Measurements from ENCODE around the gene DPH3. TPM values are rescaled to one million over a fixed set of nuclear protein-coding genes. Genes with fewer than 3 reads are reported as not detected.

Gene DPH3
- total RNA-seq, 1 donor from 2014 or later = 61.5 TPM

GRCh38 chr3:16280671-16281070 lies 15.9 kb upstream of the DPH3 start:
- H3K79me2 ChIP-seq (ENCODE audit: insufficient read depth, low read length) = no peaks in the 10 kb centered on the region

GRCh38 chr3:16279010-16279801 lies 14.5 kb upstream of the DPH3 start:
- H3K36me3 ChIP-seq (ENCODE audit: insufficient read depth, low read length) = no peaks in the 10 kb centered on the region
- Mint-ChIP-seq H3K36me3 (ENCODE audit: low read depth, unreplicated experiment) (no peaks in the 10 kb centered on the region), H3K4me3 (ENCODE audit: unreplicated experiment) (no peak overlapping the region), H3K9me3 (ENCODE audit: unreplicated experiment) (no peaks in the 10 kb centered on the region), H3K4me1 (ENCODE audit: low read depth, unreplicated experiment) (peaks cover 2% of the 10 kb centered on the region), H3K27ac (ENCODE audit: unreplicated experiment) (no peak overlapping the region), H3K27me3 (ENCODE audit: low read depth, unreplicated experiment) (no peaks in the 10 kb centered on the region)
- no peak overlapping the region for H3K4me3 ChIP-seq (ENCODE audit: insufficient read depth, low read depth, low read length)
- no peaks in the 10 kb centered on the region for H3K79me2 ChIP-seq (ENCODE audit: insufficient read depth, low read length)
- no peak overlapping the region for H3K9ac ChIP-seq (ENCODE audit: low read length)
- no peak overlapping the region for H3K27ac ChIP-seq (ENCODE audit: low read depth, low read length)
- no peaks in the 10 kb centered on the region for H3K4me1 ChIP-seq (ENCODE audit: insufficient read depth, low read length)
- no peaks in the 10 kb centered on the region for H4K20me1 ChIP-seq (ENCODE audit: insufficient read depth, low read length)
- no peak overlapping the region for H2AFZ ChIP-seq (ENCODE audit: low read depth, low read length)
- no peaks in the 10 kb centered on the region for H3K27me3 ChIP-seq (ENCODE audit: insufficient read depth, low read length)
- no peaks in the 10 kb centered on the region for H3K9me3 ChIP-seq (ENCODE audit: insufficient read depth, low read depth, low read length)
- DNase-seq (ENCODE audit: low read depth) (no peak), FAIRE-seq (no peak)
- H3K4me2 ChIP-seq (ENCODE audit: low read length) = no peak overlapping the region
- TF ChIP-seq EZH2 (IDR thresholded peaks at IDR 0.05; ENCODE audit: insufficient read depth, low read length) (no peak), CTCF (IDR thresholded peaks at IDR 0.05; ENCODE audit: insufficient read depth, low read depth, low read length) (no peak)

More at GRCh38 chr3:16280671-16281070, 15.9 kb upstream of the DPH3 start:
- H3K27ac ChIP-seq (ENCODE audit: low read depth, low read length) = no peak overlapping the region
- H3K4me2 ChIP-seq (ENCODE audit: low read length) = no peak overlapping the region
- no peaks in the 10 kb centered on the region for H3K36me3 Mint-ChIP-seq (ENCODE audit: low read depth, unreplicated experiment)
- FAIRE-seq = no peak
- H3K9me3 ChIP-seq (ENCODE audit: insufficient read depth, low read depth, low read length) = no peaks in the 10 kb centered on the region
- H2AFZ ChIP-seq (ENCODE audit: low read depth, low read length) = no peak overlapping the region
- no peaks in the 10 kb centered on the region for H3K4me1 ChIP-seq (ENCODE audit: insufficient read depth, low read length)
- H3K27me3 Mint-ChIP-seq (ENCODE audit: low read depth, unreplicated experiment) = no peaks in the 10 kb centered on the region
- no peak overlapping the region for H3K9ac ChIP-seq (ENCODE audit: low read length)
- no peak overlapping the region for H3K4me3 Mint-ChIP-seq (ENCODE audit: unreplicated experiment)
- H3K4me3 ChIP-seq (ENCODE audit: insufficient read depth, low read depth, low read length) = no peak overlapping the region
- no peaks in the 10 kb centered on the region for H3K27me3 ChIP-seq (ENCODE audit: insufficient read depth, low read length)
- DNase-seq (ENCODE audit: low read depth) = no peak
- peaks cover 2% of the 10 kb centered on the region for H3K4me1 Mint-ChIP-seq (ENCODE audit: low read depth, unreplicated experiment)
- H3K36me3 ChIP-seq (ENCODE audit: insufficient read depth, low read length) = no peaks in the 10 kb centered on the region
- no peak for TF ChIP-seq EZH2 (IDR thresholded peaks at IDR 0.05; ENCODE audit: insufficient read depth, low read length)
- no peaks in the 10 kb centered on the region for H4K20me1 ChIP-seq (ENCODE audit: insufficient read depth, low read length)
- no peak overlapping the region for H3K27ac Mint-ChIP-seq (ENCODE audit: unreplicated experiment)
- no peaks in the 10 kb centered on the region for H3K9me3 Mint-ChIP-seq (ENCODE audit: unreplicated experiment)

- Histone ChIP-seq H3K36me3 (ENCODE audit: insufficient read depth, low read length) (no peaks in the 10 kb centered on the region), H3K27me3 (ENCODE audit: insufficient read depth, low read length) (no peaks in the 10 kb centered on the region), H3K9ac (ENCODE audit: low read length) (no peak overlapping the region), H3K4me2 (ENCODE audit: low read length) (no peak overlapping the region), H3K4me3 (ENCODE audit: insufficient read depth, low read depth, low read length) (no peak overlapping the region), H3K79me2 (ENCODE audit: insufficient read depth, low read length) (no peaks in the 10 kb centered on the region), H3K9me3 (ENCODE audit: insufficient read depth, low read depth, low read length) (no peaks in the 10 kb centered on the region), H3K27ac (ENCODE audit: low read depth, low read length) (no peak overlapping the region), H2AFZ (ENCODE audit: low read depth, low read length) (no peak overlapping the region), H3K4me1 (ENCODE audit: insufficient read depth, low read length) (no peaks in the 10 kb centered on the region), H4K20me1 (ENCODE audit: insufficient read depth, low read length) (no peaks in the 10 kb centered on the region)
- no peaks in the 10 kb centered on the region for H3K9me3 Mint-ChIP-seq (ENCODE audit: unreplicated experiment)
- H3K4me3 Mint-ChIP-seq (ENCODE audit: unreplicated experiment) = no peak overlapping the region
- H3K4me1 Mint-ChIP-seq (ENCODE audit: low read depth, unreplicated experiment) = peaks cover 2% of the 10 kb centered on the region
- H3K27me3 Mint-ChIP-seq (ENCODE audit: low read depth, unreplicated experiment) = no peaks in the 10 kb centered on the region
- TF ChIP-seq EZH2 (IDR thresholded peaks at IDR 0.05; ENCODE audit: insufficient read depth, low read length) (no peak), CTCF (IDR thresholded peaks at IDR 0.05; ENCODE audit: insufficient read depth, low read depth, low read length) (no peak)
- FAIRE-seq = peak; percentile 73
- no peak for DNase-seq (ENCODE audit: low read depth)
- H3K36me3 Mint-ChIP-seq (ENCODE audit: low read depth, unreplicated experiment) = no peaks in the 10 kb centered on the region
- peak overlapping the region; percentile 10 for H3K27ac Mint-ChIP-seq (ENCODE audit: unreplicated experiment)
These were observed 12.7 kb upstream of the DPH3 start for GRCh38 chr3:16277471-16277870.
